GM18502 (cell line): ENCODE data around the gene CRTC1.

ENCODE experiments used
- ATAC-seq: cut with Tn5 transposase; IDR thresholded peaks from one replicate; pipeline ENCODE4 v1.9.1; 2021; ENCODE audit warnings: mild to moderate bottlenecking; ENCODE audit not compliant: unreplicated experiment, poor library complexity

Gene CRTC1

DNA sequence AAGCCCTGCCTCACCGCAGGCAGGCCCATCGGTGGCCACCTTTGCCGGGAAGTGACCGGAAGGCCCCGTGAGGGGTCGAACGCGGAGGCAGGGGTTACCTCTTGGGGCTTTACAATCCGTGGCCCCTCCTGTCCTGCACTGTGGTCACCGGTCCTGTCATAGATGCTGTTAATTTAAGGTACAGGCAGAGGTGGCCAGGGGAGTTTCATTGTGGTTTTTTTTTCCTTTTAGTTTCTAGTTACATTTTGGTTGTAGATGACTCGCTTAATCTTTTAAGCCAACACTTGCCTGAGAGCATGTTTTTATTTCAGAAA, 94.6 kb downstream of the CRTC1 start:
- no peak for ATAC-seq

DNA sequence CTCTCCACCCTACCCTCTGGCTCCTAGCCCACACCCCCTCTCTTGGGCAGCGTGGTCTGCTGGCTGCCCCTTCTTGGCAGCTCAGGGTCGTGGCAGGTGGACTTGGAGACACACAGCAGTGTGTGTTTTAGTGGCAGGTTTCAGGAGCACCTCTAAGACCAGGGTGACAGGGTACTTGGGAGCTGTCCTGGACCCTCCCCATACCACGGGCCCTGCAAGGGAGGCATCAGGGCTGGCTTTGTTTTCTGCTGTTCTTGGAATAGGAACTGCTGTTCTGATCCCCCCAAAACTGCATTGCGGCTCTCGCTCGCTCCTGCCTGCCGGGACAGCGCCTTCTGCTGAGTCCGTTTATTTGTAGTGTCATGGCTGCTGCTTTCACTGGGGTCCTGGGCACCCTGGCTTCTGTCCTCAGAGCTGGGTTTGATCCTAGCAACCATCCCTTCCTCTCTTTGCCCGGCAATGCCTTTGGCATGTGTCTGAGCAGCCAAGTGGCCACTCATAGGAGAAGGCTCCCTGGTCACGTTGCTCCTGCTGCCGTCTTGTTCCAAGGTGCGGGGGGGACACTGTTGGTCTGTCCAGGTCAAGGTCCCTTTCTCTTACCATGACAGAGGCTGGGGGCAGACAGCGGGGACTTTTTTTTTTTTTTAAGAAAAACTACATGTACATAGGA, 95.5 kb downstream of the CRTC1 start:
- ATAC-seq = no peak

DNA sequence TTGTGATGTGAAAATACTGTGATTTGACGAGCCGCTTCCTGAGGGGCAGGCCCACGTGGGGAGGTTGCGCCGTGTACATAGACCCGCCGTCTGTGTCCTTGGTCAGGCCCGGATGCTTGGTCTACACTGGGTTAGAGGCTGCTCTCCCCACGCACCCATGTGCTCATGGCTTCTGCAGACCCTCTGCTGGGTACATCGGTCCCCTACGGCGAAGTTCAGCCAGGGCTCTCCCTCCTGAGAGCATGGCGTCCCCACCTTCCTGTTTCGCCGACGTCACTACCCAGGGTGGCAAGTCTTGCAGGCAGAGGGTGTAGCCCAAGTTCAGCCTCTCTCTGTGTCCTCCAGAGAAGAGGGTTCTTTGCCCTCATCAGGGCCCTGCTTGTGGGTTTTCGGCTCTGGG, 96.6 kb downstream of the CRTC1 start:
- ATAC-seq = no peak

DNA sequence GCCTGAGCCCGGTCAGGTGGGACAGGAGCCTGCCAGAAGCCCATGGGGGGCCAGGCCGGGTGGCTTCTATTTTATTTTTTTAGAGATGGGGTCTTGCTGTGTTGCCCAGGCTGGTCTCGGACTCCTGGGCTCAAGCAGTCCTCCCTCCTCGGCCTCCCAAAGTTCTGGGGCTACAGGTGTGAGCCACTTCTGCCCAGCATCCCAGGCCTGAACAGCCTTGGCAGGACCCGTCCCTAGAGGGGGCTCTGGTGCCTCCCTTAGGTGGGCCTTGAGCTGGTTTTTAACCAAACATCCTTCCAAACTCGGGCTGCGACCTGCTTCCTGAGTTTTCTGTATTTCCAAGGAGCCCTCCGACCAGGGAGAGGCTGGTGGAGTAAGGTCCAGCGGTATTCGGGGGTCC, 97.2 kb downstream of the CRTC1 start:
- no peak for ATAC-seq

DNA sequence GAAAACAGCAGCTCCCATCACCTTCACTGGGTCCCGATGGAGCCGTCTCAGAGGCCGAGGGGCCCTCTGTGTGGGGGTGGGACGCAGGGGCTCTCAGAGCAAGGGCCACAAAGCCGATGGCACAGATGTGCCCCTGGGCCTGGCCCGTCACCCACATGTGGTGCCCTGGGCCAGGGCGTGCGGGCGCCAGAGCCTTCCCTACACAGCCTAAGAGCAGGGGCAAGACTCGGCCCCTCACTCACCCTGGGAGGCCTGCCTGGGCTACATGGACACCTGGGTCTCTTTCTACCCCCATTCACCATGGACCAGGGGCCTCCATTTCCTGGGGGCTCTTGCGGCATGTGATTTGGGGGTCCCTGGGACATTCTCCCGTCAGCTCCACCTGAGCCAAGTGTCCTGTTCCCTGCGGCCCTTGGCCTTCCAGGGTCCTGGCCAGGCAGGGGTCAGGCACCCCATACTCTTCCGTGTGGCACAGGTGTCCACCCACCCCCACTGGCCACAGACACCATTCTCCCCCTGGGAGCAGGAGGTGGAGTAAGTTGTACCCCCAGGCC, 97.6 kb downstream of the CRTC1 start:
- no peak for ATAC-seq

DNA sequence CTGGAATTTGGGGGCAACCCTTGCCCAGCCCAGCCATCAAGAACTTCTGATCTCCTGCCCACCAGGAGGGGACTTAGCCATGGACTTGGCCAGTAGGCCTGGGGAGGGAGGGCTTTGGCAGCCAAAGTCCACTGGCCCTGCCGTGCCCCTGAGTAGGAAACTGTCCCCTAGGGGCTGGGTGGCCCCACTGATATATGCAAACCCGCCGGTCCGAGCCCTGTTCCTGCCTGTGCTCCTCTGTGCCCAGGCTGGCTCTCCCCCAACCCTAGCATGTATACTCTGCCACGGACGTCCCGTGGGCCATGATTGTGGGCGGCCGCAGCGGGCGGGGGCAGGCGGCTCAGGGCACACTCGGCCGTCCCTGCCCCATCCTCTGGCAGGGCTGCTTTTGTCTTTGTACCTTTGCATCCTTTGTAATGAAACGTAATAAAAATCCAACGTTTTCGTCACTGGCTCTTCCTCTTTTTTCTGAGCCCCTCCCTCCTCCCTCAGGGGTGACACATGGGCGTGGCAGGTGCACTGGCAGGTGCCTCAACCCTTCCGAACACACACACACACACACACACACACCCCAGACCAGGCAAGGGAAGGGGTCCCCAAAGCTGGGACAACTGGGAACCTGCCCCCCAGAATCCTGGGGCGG, 98.5 kb downstream of the CRTC1 start:
- ATAC-seq = no peak

DNA sequence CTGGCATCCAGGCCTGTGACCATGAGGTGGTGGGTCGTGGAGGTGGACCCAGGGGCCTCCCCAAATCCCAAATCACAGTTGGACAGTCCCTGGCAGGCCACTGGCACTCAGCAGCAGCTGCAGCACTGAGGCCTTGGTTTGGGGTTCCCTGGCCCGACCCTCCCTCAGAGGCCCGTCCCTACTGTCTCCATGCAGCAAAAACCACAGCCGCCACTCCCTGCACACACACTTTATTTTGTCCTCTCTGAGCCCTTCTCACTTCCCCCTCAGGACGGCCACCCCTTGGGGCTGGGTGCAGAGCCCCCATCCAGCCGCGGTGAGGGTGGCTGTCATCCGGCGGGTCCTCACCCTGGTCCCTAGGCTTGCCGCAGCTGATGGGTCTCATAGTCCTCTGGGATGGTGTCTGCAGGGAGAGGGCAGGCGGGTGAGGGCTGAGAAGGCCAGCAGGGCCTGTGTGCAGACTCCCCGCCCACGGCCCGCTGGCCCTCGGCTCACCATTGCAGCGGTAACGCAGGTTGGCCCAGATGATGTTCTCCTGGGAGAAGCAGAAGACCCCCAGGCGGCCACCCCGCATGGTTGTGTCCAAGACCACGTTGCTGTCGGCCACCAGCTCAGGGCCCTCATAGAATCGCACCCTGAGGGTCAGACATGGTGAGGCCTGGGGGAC, 99.2 kb downstream of the CRTC1 start:
- no peak for ATAC-seq

DNA sequence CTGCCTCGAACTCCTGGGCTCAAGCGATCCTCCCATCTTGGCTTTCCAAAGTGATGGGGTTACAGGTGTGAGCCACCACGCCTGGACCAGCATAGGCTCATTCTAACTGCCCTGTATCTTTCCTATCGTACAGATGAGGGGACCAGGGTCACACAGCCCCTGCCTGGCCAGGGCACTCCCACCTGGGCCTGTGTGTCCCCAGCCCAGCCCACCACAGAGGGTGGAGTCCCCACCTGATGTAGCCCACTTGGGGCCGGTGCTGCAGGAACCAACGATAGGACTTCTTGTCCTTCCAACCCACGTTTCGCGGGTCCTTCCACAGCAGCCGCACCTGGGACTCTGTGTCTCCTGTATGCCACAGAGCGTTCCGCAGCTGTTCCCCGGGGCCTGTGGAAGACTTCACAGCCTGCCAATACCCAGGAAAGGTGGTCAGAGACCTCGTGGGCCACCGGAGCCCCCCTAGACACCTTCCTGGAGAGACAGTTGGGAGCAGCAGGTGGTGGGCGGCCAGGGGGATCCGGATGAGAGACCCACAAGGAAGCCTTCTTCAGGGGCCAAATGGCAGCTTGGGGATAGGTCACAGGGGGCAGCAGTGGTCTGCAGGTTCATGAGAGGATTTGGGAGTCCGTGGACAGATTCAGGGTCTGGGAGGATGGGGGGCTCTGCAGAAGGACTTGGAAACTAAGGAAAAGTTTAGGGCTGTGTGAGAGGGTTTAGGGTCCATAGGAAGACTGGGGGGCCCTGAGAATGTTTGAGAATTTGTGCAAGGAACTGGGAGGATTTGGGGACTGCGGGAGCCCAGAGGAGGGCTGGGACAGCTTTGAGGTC, 100.7 kb downstream of the CRTC1 start:
- ATAC-seq = no peak

DNA sequence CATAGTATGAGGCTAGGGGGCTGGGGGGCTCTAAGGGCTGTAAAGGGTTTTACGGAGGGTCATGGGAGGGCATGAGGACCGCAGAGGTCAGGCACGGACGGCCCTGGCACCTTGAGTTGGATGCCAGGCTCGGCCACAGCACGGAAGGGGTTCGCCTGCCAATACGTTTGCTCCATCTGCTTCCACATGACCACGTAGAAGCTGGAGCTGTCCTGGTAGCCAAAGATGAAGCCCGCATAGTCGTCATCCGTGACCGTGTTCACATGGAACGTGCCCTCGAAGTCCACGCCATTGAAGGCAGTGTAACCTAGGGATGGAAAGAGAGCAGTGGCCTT, 101.3 kb downstream of the CRTC1 start:
- no peak for ATAC-seq

DNA sequence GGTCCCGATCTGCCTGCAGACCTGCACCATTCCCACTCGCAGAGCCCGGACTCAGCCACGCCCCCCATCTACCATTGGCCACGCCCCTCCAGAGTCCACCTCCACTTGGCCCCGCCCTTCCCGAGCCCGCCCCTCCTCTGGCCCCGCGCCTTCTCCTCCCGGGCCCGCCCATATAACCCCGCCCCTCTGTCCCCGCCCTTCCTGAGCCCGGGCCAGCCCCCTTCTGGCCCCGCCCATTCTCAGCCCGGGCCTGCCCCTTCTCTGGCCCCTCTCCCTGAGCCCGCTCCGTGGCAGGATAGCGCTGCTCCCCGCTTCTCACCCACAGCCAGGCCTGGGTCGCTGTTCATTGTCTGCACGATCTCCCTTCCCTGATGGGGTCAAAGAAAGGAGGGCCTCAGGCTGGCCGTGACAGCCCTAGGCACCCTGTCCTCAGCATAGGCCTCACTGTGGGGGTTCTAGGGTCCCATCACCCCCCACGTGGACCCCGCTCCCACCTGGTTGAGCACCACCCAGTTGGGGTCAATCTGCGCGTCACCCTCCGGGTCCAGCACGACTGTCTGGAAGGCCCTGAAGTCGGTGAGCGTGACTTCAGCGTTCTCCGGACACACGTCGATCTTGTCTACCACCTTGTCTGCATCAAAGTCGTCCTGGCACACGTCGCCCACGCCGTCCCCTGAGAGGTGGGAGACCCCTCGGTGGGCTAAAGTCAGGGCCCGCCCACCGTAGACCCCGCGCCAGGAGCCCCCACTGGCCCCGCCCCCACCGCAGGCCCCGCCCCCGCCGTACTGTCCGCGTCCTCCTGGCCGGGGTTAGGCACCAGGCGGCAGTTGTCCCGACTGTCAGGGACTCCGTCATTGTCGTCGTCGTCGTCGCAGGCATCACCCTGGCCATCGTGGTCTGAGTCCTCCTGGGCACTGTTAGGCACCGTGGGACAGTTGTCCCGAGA, 102.0 kb downstream of the CRTC1 start:
- no peak for ATAC-seq

DNA sequence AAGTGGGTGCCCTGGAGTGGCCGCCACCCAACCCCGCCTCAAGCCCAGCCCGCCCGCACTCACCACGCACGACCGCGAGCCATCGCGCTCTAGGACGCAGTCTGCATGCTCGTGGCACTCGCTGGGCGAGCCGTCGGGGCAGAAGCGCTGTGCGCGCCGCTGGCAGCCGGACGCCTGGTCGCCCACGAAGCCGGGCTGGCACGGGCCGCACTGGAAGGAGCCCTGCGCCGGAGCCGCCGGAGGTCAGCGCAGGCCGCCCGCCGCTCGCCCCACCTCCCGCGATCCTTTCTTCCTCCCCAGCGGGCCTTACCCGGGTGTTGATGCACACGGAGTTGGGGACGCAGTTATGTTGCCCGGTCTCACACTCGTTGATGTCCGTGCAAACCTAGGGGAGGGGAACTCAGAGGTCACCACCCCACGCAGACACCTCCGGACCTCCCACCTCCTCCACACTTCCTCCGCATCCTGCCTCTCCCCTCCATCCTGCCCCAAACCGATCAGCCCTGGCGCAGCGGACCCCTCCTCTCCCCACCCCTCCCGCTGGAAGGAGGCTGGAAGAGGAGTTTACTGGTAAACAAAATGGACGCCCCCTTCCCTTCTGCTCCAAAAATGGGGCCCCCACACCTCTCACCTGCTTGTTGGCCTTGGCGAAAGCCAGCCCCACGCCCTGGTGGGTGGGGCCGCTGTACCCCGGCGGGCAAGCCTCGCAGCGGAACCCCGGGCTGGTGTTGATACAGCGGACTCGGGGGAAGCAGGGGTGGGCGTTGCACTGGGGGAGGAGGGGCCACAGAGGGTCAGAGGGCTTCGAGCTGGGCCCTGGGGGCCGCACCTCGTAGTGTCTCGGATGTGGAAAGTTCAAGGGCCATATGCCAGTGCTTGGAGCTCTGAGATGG, 105.3 kb downstream of the CRTC1 start:
- no peak for ATAC-seq

DNA sequence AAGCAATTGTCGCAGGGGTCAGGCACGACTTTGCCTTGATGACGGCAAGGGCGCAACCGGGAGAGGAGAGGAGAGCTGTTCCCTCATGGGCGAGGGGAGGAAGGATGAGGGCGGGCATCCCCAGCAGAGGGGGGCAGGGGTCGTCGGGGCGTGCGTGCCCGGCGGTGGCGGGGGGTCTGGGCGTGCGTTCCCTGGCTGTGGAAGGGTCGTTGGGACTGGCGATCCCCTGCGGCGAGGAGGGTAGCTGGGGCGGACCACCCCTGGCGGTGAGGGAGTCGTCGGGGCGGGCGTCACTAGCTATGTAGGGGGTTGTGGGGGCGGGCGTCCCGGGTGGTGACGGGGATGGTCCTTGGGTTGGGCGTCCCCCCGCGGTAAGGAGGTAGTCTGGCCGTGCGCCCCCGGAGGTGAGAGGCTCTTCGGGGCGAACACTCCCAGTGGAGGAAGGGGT, 106.0 kb downstream of the CRTC1 start:
- ATAC-seq = no peak

DNA sequence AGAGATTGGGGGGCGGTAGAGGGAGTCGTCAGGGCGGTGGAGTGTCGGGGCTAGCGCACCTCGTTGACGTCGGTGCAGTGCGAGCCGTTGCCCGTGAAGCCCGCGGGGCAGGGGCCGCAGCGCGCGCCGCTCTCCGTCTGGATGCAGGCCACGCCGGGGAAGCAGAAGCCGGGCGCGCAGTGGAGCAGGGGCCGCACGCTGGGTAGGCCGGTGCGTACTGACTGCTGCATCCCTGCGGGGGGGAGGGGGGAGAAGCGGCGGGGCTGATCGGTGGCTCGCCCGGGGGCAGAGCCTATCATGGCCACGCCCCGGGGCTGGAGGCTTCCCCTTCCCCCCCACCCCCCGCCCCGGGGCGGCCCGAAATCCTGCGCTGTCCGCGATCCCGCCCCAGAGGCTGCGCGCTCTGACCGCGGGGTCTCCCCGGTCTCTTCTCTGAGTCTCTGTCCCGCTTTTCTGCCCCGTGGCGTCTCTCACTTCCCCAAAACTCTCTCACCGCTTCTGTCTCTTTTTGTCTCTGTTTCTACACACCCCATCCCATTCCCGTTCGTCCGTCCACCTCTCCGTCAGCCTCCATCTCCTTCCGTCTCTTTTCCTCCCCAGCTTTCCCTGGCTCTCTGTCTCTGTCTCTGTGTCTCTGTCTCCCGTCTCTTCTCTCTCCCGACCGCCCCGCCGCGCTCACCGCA, 106.5 kb downstream of the CRTC1 start:
- no peak for ATAC-seq

DNA sequence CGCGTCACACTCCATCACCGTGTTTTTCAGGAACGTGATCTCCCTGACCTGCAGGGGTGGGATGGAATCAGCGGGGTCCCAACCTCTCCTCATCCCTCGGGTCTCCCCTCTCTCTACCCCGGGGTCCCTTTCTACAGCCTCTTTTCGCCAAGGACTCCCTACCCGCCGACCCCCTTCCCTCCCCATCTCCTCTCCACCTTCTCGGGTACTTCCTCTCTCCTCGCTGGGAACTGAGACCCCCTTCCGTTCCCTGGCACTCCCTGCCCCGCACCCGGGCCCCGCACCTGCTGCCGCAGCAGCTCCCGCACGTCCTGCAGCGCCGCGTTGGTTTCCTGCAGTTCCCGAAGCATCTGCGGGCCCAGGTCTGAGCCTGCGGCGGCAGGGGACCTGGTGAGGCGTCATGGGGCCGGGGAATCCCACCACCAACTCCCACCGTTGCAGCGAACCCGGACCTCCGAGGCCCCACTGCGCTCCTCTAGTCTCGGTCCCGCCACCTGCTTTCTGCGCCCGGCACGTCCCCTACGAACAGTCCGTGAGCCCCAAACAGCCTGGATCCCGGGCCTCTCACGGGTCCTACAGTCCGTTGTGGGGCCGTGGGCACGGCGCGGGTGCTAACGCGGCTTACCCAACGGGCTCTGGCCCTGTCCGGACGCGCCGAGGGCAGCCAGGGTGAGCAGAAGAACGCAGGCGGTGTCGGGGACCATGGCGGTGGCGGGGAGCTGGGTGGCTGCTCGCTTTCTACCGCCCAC, 107.3 kb downstream of the CRTC1 start, which contains the start of gene COMP:
COMP (minus strand) TSS at position 740 of the 749 bp plus-strand sequence; CDS start at position 704, 36 bp downstream.
- ATAC-seq = no peak

DNA sequence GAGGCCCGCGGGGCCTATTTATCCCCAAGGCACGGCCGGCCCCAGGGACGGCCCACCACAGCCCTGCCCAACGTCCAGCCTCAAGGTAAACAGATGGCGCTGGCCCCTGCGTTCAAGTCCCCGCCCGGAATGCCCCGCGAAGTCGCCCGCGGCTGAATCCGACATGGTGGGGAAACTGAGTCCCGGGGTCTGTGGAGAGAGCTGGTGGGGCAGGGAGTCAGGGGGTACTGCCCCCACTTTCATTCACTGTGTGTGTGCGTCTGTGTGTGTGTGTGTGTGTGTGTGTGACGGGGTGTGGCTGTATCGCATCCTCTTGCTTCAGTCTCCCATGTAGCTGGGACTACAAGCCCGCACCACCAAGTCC, 107.8 kb downstream of the CRTC1 start:
- ATAC-seq = no peak

DNA sequence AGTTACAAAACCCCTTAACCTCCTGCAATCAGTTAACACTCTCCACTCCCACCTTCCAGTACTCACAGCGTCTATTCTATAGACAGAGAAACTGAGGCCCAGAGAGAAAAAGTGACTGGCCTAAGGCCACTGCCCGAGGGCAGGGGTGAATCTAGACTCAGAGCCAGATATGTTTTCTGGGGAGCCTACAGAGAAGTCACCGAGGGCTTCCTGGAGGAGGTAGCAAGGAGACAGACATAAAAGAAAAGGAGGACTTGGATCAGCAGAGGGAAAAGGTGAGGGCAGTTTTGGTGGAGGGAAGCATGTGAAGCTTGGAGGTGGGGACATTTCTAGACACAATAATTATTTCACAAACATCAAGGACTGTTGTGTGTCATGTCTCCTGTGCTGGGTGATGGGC, 109.2 kb downstream of the CRTC1 start:
- ATAC-seq = no peak
